WTC11 (cell line): ENCODE results near the gene USP8. TPM values are rescaled to one million over a fixed set of nuclear protein-coding genes. Genes with fewer than 3 reads are reported as not detected.

Experiments
- ATAC-seq: fragments of 200-7000 bp; cut with Tn5 transposase; 2 replicates; pipeline ENCODE4 v1.10.0; 2021; ENCODE audit warnings: mild to moderate bottlenecking, moderate library complexity
- CTCF ChIA-PET: fragments of 300-600 bp; sonication (Branson Sonifier 250); formaldehyde crosslinking; loops from one replicate; lab custom pipeline; 2021; ENCODE audit warnings: antibody characterized with exemption; lab: Charles Lee
- POLR2A ChIA-PET: fragments of 350-600 bp; sonication (Branson Sonifier 250); formaldehyde crosslinking; loops from one replicate; lab custom pipeline; 2021; ENCODE audit warnings: antibody characterized with exemption; lab: Charles Lee
- DNase-seq: peaks from one replicate; pipeline ENCODE4 v3.0.0; 2021; ENCODE audit warnings: low spot score
- H3K27ac Mint-ChIP-seq: 2 replicates; pipeline ENCODE4 v1.8.0; 2021; ENCODE audit warnings: mixed read lengths
- H3K27me3 Mint-ChIP-seq: 2 replicates; pipeline ENCODE4 v1.8.0; 2021; ENCODE audit warnings: low read depth, mild to moderate bottlenecking, moderate library complexity, mixed read lengths
- H3K36me3 Mint-ChIP-seq: 2 replicates; pipeline ENCODE4 v1.8.0; 2021; ENCODE audit warnings: mixed read lengths
- H3K4me1 Mint-ChIP-seq: 2 replicates; pipeline ENCODE4 v1.8.0; 2022; ENCODE audit warnings: mixed read lengths
- H3K4me3 Mint-ChIP-seq: 2 replicates; pipeline ENCODE4 v1.8.0; 2021; ENCODE audit warnings: mild to moderate bottlenecking, moderate library complexity, mixed read lengths
- H3K9me3 Mint-ChIP-seq: 2 replicates; pipeline ENCODE4 v1.8.0; 2021; ENCODE audit warnings: mixed read lengths
- ATF1 ChIP-seq: sonication (generic); formaldehyde crosslinking; IDR thresholded peaks from 2 replicates; pipeline ENCODE4 v1.8.1; 2023; ENCODE audit warnings: mild to moderate bottlenecking, moderate library complexity, missing genetic modification reagents
- ATF3 ChIP-seq: sonication (generic); formaldehyde crosslinking; conservative IDR thresholded peaks from 2 replicates; pipeline ENCODE4 v1.8.1; 2022; ENCODE audit warnings: mild to moderate bottlenecking, missing genetic modification reagents
- ELF4 ChIP-seq: sonication (generic); formaldehyde crosslinking; IDR thresholded peaks from 2 replicates; pipeline ENCODE4 v1.8.1; 2022; ENCODE audit warnings: low read depth, mild to moderate bottlenecking, moderate library complexity, missing genetic modification reagents
- ETV6 ChIP-seq: sonication (generic); formaldehyde crosslinking; IDR thresholded peaks from 2 replicates; pipeline ENCODE4 v1.8.1; 2022; ENCODE audit warnings: mild to moderate bottlenecking, missing genetic modification reagents
- FOXK1 ChIP-seq: sonication (generic); formaldehyde crosslinking; IDR thresholded peaks from 2 replicates; pipeline ENCODE4 v1.8.0; 2022; ENCODE audit warnings: mild to moderate bottlenecking, moderate library complexity, missing genetic modification reagents
- FOXP1 ChIP-seq: sonication (generic); formaldehyde crosslinking; IDR thresholded peaks from 2 replicates; pipeline ENCODE4 v1.8.0; 2022; ENCODE audit warnings: missing genetic modification reagents, mild to moderate bottlenecking, moderate library complexity, borderline replicate concordance
- GABPB1 ChIP-seq: sonication (generic); formaldehyde crosslinking; IDR thresholded peaks from 2 replicates; pipeline ENCODE4 v1.8.1; 2023; ENCODE audit warnings: mild to moderate bottlenecking, missing genetic modification reagents
- GRHL2 ChIP-seq: fragments of 250-450 bp; sonication (Bioruptor Pico); IDR thresholded peaks from 2 replicates; pipeline ENCODE4 v1.8.0; 2022; ENCODE audit warnings: mild to moderate bottlenecking, moderate library complexity; ENCODE audit not compliant: insufficient replicate concordance, severe bottlenecking
- JUN ChIP-seq: sonication (generic); formaldehyde crosslinking; IDR thresholded peaks from 2 replicates; pipeline ENCODE4 v1.8.0; 2023; ENCODE audit warnings: mild to moderate bottlenecking, missing genetic modification reagents
- MYBL2 ChIP-seq: sonication (generic); formaldehyde crosslinking; IDR thresholded peaks from 2 replicates; pipeline ENCODE4 v1.8.1; 2023; ENCODE audit warnings: mild to moderate bottlenecking, moderate library complexity, missing genetic modification reagents
- NFATC4 ChIP-seq: fragments of 250-450 bp; sonication (Bioruptor Pico); IDR thresholded peaks from 2 replicates; pipeline ENCODE4 v1.9.0; 2021; ENCODE audit warnings: mild to moderate bottlenecking
- NFE2L1 ChIP-seq: sonication (generic); formaldehyde crosslinking; IDR thresholded peaks from 2 replicates; pipeline ENCODE4 v1.8.1; 2023; ENCODE audit warnings: missing genetic modification reagents
- NR2C2 ChIP-seq: sonication (generic); formaldehyde crosslinking; IDR thresholded peaks from 2 replicates; pipeline ENCODE4 v1.8.0; 2022; ENCODE audit warnings: mild to moderate bottlenecking, missing genetic modification reagents
- TCF7 ChIP-seq: sonication (generic); formaldehyde crosslinking; IDR thresholded peaks from 2 replicates; pipeline ENCODE4 v1.8.0; 2022; ENCODE audit warnings: mild to moderate bottlenecking, low read depth, missing genetic modification reagents, moderate library complexity
- TP53 ChIP-seq: sonication (generic); formaldehyde crosslinking; IDR thresholded peaks from 2 replicates; pipeline ENCODE4 v1.8.1; 2023; ENCODE audit warnings: mild to moderate bottlenecking, missing genetic modification reagents
- ZBTB21 ChIP-seq: sonication (generic); formaldehyde crosslinking; IDR thresholded peaks from 2 replicates; pipeline ENCODE4 v1.8.1; 2023; ENCODE audit warnings: mild to moderate bottlenecking, missing genetic modification reagents, borderline replicate concordance
- ZNF121 ChIP-seq: sonication (generic); formaldehyde crosslinking; IDR thresholded peaks from 2 replicates; pipeline ENCODE4 v1.8.0; 2023; ENCODE audit warnings: missing genetic modification reagents
- ZNF317 ChIP-seq: sonication (generic); formaldehyde crosslinking; IDR thresholded peaks from 2 replicates; pipeline ENCODE4 v1.8.1; 2023; ENCODE audit warnings: low read depth, mild to moderate bottlenecking, moderate library complexity, missing genetic modification reagents, borderline replicate concordance
- ZNF416 ChIP-seq: fragments of 250-450 bp; sonication (Bioruptor Pico); IDR thresholded peaks from 2 replicates; pipeline ENCODE4 v1.9.0; 2021; ENCODE audit warnings: mild to moderate bottlenecking, inconsistent platforms
- ZNF423 ChIP-seq: fragments of 250-450 bp; sonication (Bioruptor Pico); IDR thresholded peaks from 2 replicates; pipeline ENCODE4 v2.1.2; 2022; ENCODE audit warnings: mild to moderate bottlenecking, moderate library complexity
- ZNF671 ChIP-seq: fragments of 250-450 bp; sonication (Bioruptor Pico); IDR thresholded peaks from 2 replicates; pipeline ENCODE4 v1.8.0; 2021; ENCODE audit warnings: mild to moderate bottlenecking
- total RNA-seq: library from RNA; stranded (reverse); gene quantifications from 3 replicates; pipeline ENCODE4 v1.2.3, GENCODE V29; 2021
- TF ChIP-seq, protein P1 (sequence below): sonication (generic); formaldehyde crosslinking; IDR thresholded peaks from 2 replicates; pipeline ENCODE4 v1.8.1; 2022; ENCODE audit warnings: low read depth, mild to moderate bottlenecking, moderate library complexity, missing genetic modification reagents, borderline replicate concordance
- TF ChIP-seq, protein P2 (sequence below): sonication (generic); formaldehyde crosslinking; IDR thresholded peaks from 2 replicates; pipeline ENCODE4 v1.8.1; 2022; ENCODE audit warnings: mild to moderate bottlenecking, moderate library complexity, missing genetic modification reagents

USP8 gene
- total RNA-seq, 1 experiment from 2014 or later: 63.7 TPM

GRCh38 chr15:50415752-50416404 lies 8.3 kb upstream of the USP8 start (continued):
- no peak for TF ChIP-seq ELF4 (CRISPR knock-in tag)
- no peak for TF ChIP-seq ZNF416 (CRISPR knock-in tag)

GRCh38 chr15:50416890-50417289 lies 7.3 kb upstream of the USP8 start:
- H3K9me3 Mint-ChIP-seq: no peaks in the 10 kb centered on the region
- ATAC-seq: no peak
- ChIA-PET CTCF (no interaction called here), POLR2A (no interaction called here)
- no peak overlapping the region for H3K4me3 Mint-ChIP-seq
- no peak overlapping the region for H3K27ac Mint-ChIP-seq
- TF ChIP-seq ZNF121: no peak
- no peak for TF ChIP-seq NFE2L1 (CRISPR knock-in tag)
- TF ChIP-seq ZNF671 (CRISPR knock-in tag): no peak
- TF ChIP-seq TP53 (CRISPR knock-in tag): no peak
- no peak for TF ChIP-seq ZNF317 (CRISPR knock-in tag)
- no peak for TF ChIP-seq NFATC4
- no peak for TF ChIP-seq JUN (CRISPR knock-in tag)
- TF ChIP-seq, protein P1, sequence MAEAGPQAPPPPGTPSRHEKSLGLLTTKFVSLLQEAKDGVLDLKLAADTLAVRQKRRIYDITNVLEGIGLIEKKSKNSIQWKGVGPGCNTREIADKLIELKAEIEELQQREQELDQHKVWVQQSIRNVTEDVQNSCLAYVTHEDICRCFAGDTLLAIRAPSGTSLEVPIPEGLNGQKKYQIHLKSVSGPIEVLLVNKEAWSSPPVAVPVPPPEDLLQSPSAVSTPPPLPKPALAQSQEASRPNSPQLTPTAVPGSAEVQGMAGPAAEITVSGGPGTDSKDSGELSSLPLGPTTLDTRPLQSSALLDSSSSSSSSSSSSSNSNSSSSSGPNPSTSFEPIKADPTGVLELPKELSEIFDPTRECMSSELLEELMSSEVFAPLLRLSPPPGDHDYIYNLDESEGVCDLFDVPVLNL (CRISPR knock-in tag): no peak
- TF ChIP-seq ZBTB21: no peak
- TF ChIP-seq ATF3 (CRISPR knock-in tag): no peak
- no peak for TF ChIP-seq ATF1 (CRISPR knock-in tag)
- TF ChIP-seq FOXK1 (CRISPR knock-in tag): no peak
- TF ChIP-seq MYBL2 (CRISPR knock-in tag): no peak
- TF ChIP-seq, protein P2, sequence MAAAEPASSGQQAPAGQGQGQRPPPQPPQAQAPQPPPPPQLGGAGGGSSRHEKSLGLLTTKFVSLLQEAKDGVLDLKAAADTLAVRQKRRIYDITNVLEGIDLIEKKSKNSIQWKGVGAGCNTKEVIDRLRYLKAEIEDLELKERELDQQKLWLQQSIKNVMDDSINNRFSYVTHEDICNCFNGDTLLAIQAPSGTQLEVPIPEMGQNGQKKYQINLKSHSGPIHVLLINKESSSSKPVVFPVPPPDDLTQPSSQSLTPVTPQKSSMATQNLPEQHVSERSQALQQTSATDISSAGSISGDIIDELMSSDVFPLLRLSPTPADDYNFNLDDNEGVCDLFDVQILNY (CRISPR knock-in tag): no peak
- TF ChIP-seq FOXP1 (CRISPR knock-in tag): no peak
- no peak for TF ChIP-seq NR2C2
- TF ChIP-seq, all 79 proteins: peak for 0
- no peak for DNase-seq
- Mint-ChIP-seq H3K27me3 (no peaks in the 10 kb centered on the region; the same call in 1 of the 2 replicates), H3K36me3 (no peaks in the 10 kb centered on the region), H3K4me1 (0 out of 2 replicates have a peak, but pooled peaks cover 3% of the 10 kb centered on the region)

- TF ChIP-seq ETV6: no peak
- TF ChIP-seq ZNF423 (CRISPR knock-in tag): no peak
- no peak for TF ChIP-seq MYBL2 (CRISPR knock-in tag)
- no peak for TF ChIP-seq GRHL2 (CRISPR knock-in tag)
- peak; percentile 94 for TF ChIP-seq GABPB1 (CRISPR knock-in tag)
- no peak for TF ChIP-seq TCF7 (CRISPR knock-in tag)
- H3K4me1 Mint-ChIP-seq: 0 out of 2 replicates have a peak, but pooled peaks cover 3% of the 10 kb centered on the region
- H3K4me3 Mint-ChIP-seq: no peak overlapping the region
- no peak overlapping the region for H3K27ac Mint-ChIP-seq
- H3K27me3 Mint-ChIP-seq: no peaks in the 10 kb centered on the region; the same call in 1 of the 2 replicates
- ChIA-PET CTCF (no interaction called here), POLR2A (no interaction called here)
- ATAC-seq (no peak), DNase-seq (no peak)
- H3K9me3 Mint-ChIP-seq: no peaks in the 10 kb centered on the region
- H3K36me3 Mint-ChIP-seq: no peaks in the 10 kb centered on the region
Observed at GRCh38 chr15:50418041-50418583, 6.1 kb upstream of the USP8 start.
